RWPE1 (cell line): ENCODE data around the gene IL23A.
"Not testable (repeated sequence)": the region's sequence is repeated elsewhere in the genome, so short reads cannot be mapped to it uniquely, and the experiment has no call there.

Experiments used
- CTCF ChIA-PET: fragments of 350-600 bp; sonication (Branson Sonifier 250); formaldehyde crosslinking; extraction: SDS; loops from one replicate; lab custom pipeline; 2021; lab: Yijun Ruan, JAX
- POLR2A ChIA-PET: fragments of 400-600 bp; formaldehyde crosslinking; extraction: SDS; loops from one replicate; lab custom pipeline; 2020; ENCODE audit warnings: antibody characterized with exemption; ENCODE audit not compliant: low non-redundant PET; lab: Yijun Ruan, JAX
- DNase-seq: peaks from one replicate; pipeline ENCODE4 v3.0.0; 2012; ENCODE audit warnings: low spot score
- H3K27ac ChIP-seq: fragments of 450-650 bp; 2 replicates; pipeline ENCODE4 v1.5.1; 2017
- CTCF ChIP-seq: fragments of 450-650 bp; conservative IDR thresholded peaks from 2 replicates; pipeline ENCODE4 v1.5.1; 2017; ENCODE audit warnings: low read depth, mild to moderate bottlenecking

Gene IL23A

GRCh38 chr12:56341616-56342015 is 2.9 kb downstream of the IL23A start:
- TF ChIP-seq CTCF: no peak
- CTCF ChIA-PET: interaction anchor here (0.6 kb wide), 1 partner anchor 109 kb away, joined by 5 read pairs; no protein-coding TSS in a partner anchor
- H3K27ac ChIP-seq: no peak overlapping the region
- POLR2A ChIA-PET: interaction anchor here (1.2 kb wide), 1 partner anchor 9 kb away, joined by 3 read pairs; no protein-coding TSS in a partner anchor
- no peak for DNase-seq

GRCh38 chr12:56342290-56342689 is 3.6 kb downstream of the IL23A start:
- DNase-seq, CTCF ChIA-PET, H3K27ac ChIP-seq: not testable (repeated sequence)
- POLR2A ChIA-PET: interaction anchor here (1.2 kb wide), 1 partner anchor 10 kb away, joined by 3 read pairs; no protein-coding TSS in a partner anchor

DNA sequence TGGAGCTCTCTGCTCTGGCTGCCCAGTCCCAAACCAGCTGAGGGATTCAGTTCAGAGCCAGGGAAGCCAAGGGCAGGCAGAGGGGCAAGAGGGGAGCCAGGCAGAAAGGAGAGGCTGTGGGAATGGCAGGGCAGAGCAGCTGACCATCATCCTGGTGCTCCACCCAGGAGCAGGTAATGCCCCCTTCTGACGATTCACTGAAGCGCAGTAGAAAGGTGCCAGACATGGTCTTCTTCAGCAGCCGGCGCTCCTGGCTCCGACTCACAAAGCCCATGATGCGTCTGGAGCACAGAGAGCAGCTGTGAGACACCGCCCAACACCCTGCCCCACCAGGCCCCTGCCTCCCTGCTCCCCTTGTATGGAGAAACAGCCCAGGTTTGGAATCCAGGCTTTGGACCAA is 8.0 kb downstream of the IL23A start:
- ChIA-PET CTCF (interaction anchor here (0.6 kb wide), 2 partner anchors 8 to 122 kb away, joined by 3 to 8 read pairs; no protein-coding TSS in a partner anchor), POLR2A (no interaction called here)
- no peak for DNase-seq
- peak overlapping the region; percentile 16; the same call in 1 of the 2 replicates for H3K27ac ChIP-seq
- TF ChIP-seq CTCF: no peak

DNA sequence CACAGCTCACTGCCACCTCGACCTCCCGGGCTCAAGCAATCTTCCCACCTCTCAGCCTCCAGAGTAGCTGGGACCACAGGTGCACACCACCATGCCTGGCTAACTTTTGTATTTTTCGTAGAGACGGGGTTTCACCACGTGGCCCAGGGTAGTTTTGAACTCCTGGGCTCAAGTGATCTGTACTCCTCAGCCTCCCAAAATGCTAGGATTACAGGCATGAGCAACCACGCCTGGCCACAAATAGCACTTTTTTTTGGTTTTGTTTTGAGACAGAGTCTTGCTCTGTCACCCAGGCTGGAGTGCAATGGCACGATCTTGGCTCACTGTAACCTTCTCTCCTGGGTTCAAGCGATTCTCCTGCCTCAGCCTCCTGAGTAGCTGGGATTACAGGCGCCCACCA is 8.6 kb downstream of the IL23A start:
- POLR2A ChIA-PET: not testable (repeated sequence)
- CTCF ChIA-PET: interaction anchor here (0.6 to 1.2 kb wide), 2 partner anchors 76 to 122 kb away, joined by 3 read pairs; no protein-coding TSS in a partner anchor

GRCh38 chr12:56348776-56349175 is 10.1 kb downstream of the IL23A start:
- ChIA-PET POLR2A (interaction anchor here (0.5 kb wide), 1 partner anchor 873 kb away, joined by 4 read pairs; no protein-coding TSS in a partner anchor), CTCF (interaction anchor here (0.6 kb wide), 1 partner anchor 15 kb away, joined by 3 read pairs; the partner anchor contains the start of gene PAN2)

More for the DNA sequence above, 8.6 kb downstream of the IL23A start:
- H3K27ac ChIP-seq: peak overlapping the region; percentile 16; the same call in 1 of the 2 replicates
- DNase-seq: not testable (repeated sequence)

DNA sequence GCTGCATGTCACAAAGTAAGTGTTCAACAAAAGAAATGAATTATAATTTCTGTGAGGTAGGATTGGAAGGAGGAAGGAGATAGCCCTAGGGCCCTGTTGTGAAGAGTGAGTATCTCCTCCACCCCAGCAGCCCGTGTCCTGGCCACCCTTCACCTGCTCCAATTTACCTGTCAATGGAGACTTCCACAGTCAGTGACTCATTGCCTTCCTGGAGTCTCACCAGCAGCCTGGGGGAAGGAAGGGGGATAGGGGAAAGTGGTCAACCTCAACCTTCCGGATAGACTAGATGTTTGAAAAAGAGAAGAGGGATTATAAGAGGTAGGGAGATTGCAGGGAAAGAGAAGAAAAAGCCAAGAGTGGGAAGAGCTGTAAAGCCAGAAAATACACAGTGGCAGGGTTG is 12.0 kb downstream of the IL23A start:
- CTCF ChIA-PET: interaction anchor here (0.5 to 0.6 kb wide), 2 partner anchors 16 to 32 kb away, joined by 3 read pairs; no protein-coding TSS in a partner anchor

More at GRCh38 chr12:56348776-56349175, 10.1 kb downstream of the IL23A start:
- no peak for DNase-seq
- H3K27ac ChIP-seq: peak overlapping the region; percentile 22
- TF ChIP-seq CTCF: no peak

DNA sequence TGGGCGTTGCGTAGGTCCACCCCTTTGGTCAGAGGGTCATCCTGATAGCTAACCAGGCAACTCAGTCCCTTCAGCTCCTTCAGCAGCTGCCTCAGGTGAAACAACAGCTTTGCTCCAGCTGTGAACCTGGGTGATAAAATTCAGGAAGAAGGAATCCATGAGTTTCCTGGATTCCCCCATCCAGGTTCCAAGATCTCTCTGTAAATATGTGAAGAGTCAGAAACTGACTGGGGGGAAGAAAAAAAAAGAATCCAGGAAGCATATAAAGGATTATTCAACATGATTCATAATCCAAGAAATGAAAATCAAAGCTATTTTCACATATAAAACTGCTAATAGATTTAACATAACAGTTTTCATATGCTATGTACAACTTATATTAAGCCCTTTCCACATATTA is 12.6 kb downstream of the IL23A start:
- TF ChIP-seq CTCF: no peak
- no peak overlapping the region for H3K27ac ChIP-seq
- ChIA-PET POLR2A (interaction anchor here (0.6 to 0.7 kb wide), 2 partner anchors 10 to 12 kb away, joined by 3 to 5 read pairs; no protein-coding TSS in a partner anchor), CTCF (no interaction called here)
- DNase-seq: no peak

More for the DNA sequence above, 12.0 kb downstream of the IL23A start:
- no peak overlapping the region for H3K27ac ChIP-seq
- POLR2A ChIA-PET: interaction anchor here (0.7 kb wide), 1 partner anchor 10 kb away, joined by 3 read pairs; no protein-coding TSS in a partner anchor
- no peak for TF ChIP-seq CTCF
- no peak for DNase-seq
